Activated CD4-positive, alpha-beta T cell treated with anti-CD3 and anti-CD28 coated beads, Interleukin-2, amount 50 U/mL, for 24 hours (primary cell): ENCODE data around the gene FAR1.
"Not testable (repeated sequence)": the region's sequence is repeated elsewhere in the genome, so short reads cannot be mapped to it uniquely, and the experiment has no call there.

Source experiments
- DNase-seq, 2 donors: peaks; one replicate each; pipeline ENCODE4 v3.0.0-alpha.2; 2020; ENCODE audit warnings: low read depth in 1 of 2, low spot score in 1 of 2

FAR1 gene

GRCh38 chr11:13668102-13668956, at the start of gene FAR1:
FAR1 (plus strand) TSS chr11:13668668; CDS start chr11:13694766, 26,098 bp downstream.
- DNase-seq: peak; percentile 91 to 94

- DNase-seq: no peak
Observed at GRCh38 chr11:13620063-13620462, 48.4 kb upstream of the FAR1 start.

GRCh38 chr11:13626818-13627217, 41.6 kb upstream of the FAR1 start:
- not testable (repeated sequence) for DNase-seq

GRCh38 chr11:13628634-13629033, 39.8 kb upstream of the FAR1 start:
- not testable (repeated sequence) for DNase-seq

- DNase-seq: no peak
Observed at GRCh38 chr11:13629779-13630178, 38.7 kb upstream of the FAR1 start.

GRCh38 chr11:13635290-13635689, 33.2 kb upstream of the FAR1 start:
- no peak for DNase-seq

GRCh38 chr11:13635804-13636203, 32.7 kb upstream of the FAR1 start:
- DNase-seq: no peak

- no peak for DNase-seq
Observed at GRCh38 chr11:13637125-13638069, 31.1 kb upstream of the FAR1 start.

- DNase-seq: no peak
Observed at GRCh38 chr11:13638422-13638821, 30.0 kb upstream of the FAR1 start.

GRCh38 chr11:13644997-13645687, 23.3 kb upstream of the FAR1 start:
- no peak for DNase-seq

- no peak for DNase-seq
Observed at GRCh38 chr11:13647391-13647790, 21.1 kb upstream of the FAR1 start.

GRCh38 chr11:13649619-13650018, 18.8 kb upstream of the FAR1 start:
- no peak for DNase-seq

GRCh38 chr11:13651515-13651914, 17.0 kb upstream of the FAR1 start:
- DNase-seq: not testable (repeated sequence)

GRCh38 chr11:13661074-13661623, 7.3 kb upstream of the FAR1 start:
- DNase-seq: no peak

GRCh38 chr11:13663631-13664071, 4.8 kb upstream of the FAR1 start:
- no peak for DNase-seq

- no peak for DNase-seq
Observed at GRCh38 chr11:13664351-13664750, 4.1 kb upstream of the FAR1 start.

GRCh38 chr11:13666708-13667107, 1.8 kb upstream of the FAR1 start:
- no peak for DNase-seq

- no peak for DNase-seq
Observed at GRCh38 chr11:13667245-13667644, 1.2 kb upstream of the FAR1 start.

GRCh38 chr11:13667795-13668101, 720 bp upstream of the FAR1 start:
- DNase-seq: no peak

- peak in 1 of 2 donors; percentile 14 for DNase-seq
Observed at GRCh38 chr11:13668957-13669521, 571 bp downstream of the FAR1 start.
